ENCODE measurements around the gene ICAM5. TPM values are rescaled to one million over a fixed set of nuclear protein-coding genes. Genes with fewer than 3 reads are reported as not detected.

The ICAM5 gene
- total RNA-seq, 2 donors from 2014 or later, result 0.78 to 0.83 TPM

GRCh38 chr19:10309423-10309822 is 19.7 kb downstream of the ICAM5 start, which contains the start of gene ZGLP1:
Gene ZGLP1 (minus strand): TSS chr19:10309815.
- Mint-ChIP-seq H3K27me3 (no peaks in the 10 kb centered on the region), H3K36me3 (no peaks in the 10 kb centered on the region), H3K9me3 (no peaks in the 10 kb centered on the region), H3K27ac (no peak within 1 kb of the TSS), H3K4me1 (ENCODE audit: low read depth in 2 of 2) (peaks cover under 1 to 2% of the 10 kb centered on the region in 2 donors), H3K4me3 (no peak within 1 kb of the TSS)
- ATAC-seq (no peak), DNase-seq (ENCODE audit: low spot score) (no peak)

DNA sequence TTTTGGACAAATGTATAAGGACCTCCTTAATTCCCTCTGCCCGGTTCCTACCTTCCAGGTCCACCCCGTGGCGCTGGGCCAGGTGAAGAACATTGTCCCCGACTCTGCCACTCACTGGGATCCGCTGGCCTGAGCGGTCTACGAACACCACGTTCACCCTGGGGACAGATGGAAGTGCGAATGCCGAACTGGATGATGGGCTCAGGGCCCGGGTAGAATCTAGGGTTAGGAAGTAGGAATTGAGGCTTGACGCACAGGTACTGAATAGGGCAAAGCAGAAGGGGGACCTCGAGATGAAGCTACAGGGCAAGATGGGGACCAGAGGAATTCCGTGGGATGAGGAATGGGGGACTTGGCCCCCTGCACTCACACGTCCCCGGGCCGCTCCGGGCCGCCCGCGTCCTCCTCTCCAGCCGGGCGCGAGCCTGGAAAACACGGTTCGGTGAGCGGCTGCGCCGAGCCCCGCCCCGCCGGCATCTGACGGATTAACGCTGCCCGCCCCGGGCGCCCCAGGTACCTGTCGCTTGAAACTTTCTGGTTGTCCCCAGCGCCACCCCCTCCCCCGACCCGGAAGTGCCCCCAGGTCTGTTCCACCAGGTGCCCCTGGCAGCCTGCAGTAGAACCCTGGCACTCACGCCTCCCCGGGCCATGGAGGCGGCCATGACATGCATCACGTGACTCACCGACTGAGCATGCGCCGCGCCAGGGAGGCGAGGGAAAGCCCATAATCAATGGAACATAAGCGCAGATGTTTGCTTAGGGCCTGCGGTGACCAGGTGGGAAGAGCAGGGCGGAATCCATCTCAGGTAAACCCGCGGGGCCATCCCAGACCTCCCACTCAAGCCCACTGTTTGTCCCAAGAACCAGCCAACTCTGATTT is 25.8 kb downstream of the ICAM5 start, which contains the start of gene FDX2:
TSS of gene FDX2 (minus strand) at position 681 of the 880 bp plus-strand sequence. CDS start at position 662, 19 bp downstream.
- H3K27me3 Mint-ChIP-seq, result no peaks in the 10 kb centered on the region
- peak within 1 kb of the TSS; percentile 46 to 76 for H3K27ac Mint-ChIP-seq
- H3K36me3 Mint-ChIP-seq, result peaks cover 17% of the 10 kb centered on the region

GRCh38 chr19:10316229-10317044 is 26.7 kb downstream of the ICAM5 start:
- no peaks in the 10 kb centered on the region for H3K27me3 Mint-ChIP-seq
- DNase-seq (ENCODE audit: low spot score) (no peak), ATAC-seq (peak in 1 of 2 donors; percentile 12)
- H3K4me1 Mint-ChIP-seq (ENCODE audit: low read depth in 2 of 2), result peaks cover 13 to 20% of the 10 kb centered on the region in 2 donors
- no peaks in the 10 kb centered on the region for H3K9me3 Mint-ChIP-seq
- peaks cover 17% of the 10 kb centered on the region for H3K36me3 Mint-ChIP-seq
- peak overlapping the region; percentile 46 to 76 for H3K27ac Mint-ChIP-seq
- H3K4me3 Mint-ChIP-seq, result peak overlapping the region; percentile 95

More for the DNA sequence above, 25.8 kb downstream of the ICAM5 start, which contains the start of gene FDX2:
- peak; percentile 88 to 90 for ATAC-seq
- DNase-seq (ENCODE audit: low spot score), result peak; percentile 84
- Mint-ChIP-seq H3K4me3 (peak within 1 kb of the TSS; percentile 95), H3K9me3 (no peaks in the 10 kb centered on the region), H3K4me1 (ENCODE audit: low read depth in 2 of 2) (peaks cover 13 to 20% of the 10 kb centered on the region in 2 donors)

DNA sequence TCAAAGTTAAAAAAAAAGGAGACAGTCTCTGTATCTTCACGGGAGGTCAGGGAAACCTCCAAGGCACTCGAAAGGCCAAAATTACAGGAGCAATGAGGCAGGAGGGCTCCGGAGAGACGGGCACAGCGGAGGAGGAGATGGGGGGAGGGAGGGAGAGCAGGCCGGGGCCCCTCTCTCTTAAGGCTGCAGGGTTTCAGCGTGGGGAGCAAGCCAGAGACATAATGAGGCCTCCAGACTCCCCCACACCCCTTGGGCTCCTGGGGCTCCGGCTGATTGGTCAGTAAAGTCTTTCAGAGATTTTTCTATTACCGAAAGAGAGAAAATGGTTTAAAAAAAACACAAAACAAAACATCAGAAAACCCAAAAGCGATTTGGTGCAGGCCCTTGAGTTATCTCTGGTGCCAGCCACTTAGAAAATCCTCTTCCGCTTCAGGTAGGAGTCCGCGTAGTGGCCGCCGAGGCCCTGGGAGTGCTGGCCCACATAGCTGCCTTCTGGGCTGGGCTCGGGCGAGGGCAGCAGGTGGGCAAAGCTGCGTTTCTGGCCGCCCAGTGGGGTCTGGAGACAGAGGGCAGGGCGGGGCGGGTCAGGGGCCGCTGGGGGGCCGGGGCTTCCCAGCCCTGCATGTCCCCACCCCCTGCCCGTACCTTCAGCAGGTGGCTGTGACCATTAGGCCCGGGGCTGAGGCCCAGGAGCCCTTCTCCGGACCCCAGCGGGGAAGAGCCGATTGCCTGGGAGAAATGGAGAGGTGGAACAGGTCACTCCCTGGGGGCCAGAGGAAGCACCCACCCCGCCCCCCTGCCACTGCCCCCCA is 27.5 kb downstream of the ICAM5 start:
- no peaks in the 10 kb centered on the region for H3K27me3 Mint-ChIP-seq
- H3K27ac Mint-ChIP-seq, result no peak overlapping the region
- ATAC-seq, result no peak
- no peaks in the 10 kb centered on the region for H3K9me3 Mint-ChIP-seq
- peaks cover 15 to 20% of the 10 kb centered on the region in 2 donors for H3K4me1 Mint-ChIP-seq (ENCODE audit: low read depth in 2 of 2)
- no peak overlapping the region for H3K4me3 Mint-ChIP-seq
- H3K36me3 Mint-ChIP-seq, result peaks cover 23% of the 10 kb centered on the region
- no peak for DNase-seq (ENCODE audit: low spot score)

DNA sequence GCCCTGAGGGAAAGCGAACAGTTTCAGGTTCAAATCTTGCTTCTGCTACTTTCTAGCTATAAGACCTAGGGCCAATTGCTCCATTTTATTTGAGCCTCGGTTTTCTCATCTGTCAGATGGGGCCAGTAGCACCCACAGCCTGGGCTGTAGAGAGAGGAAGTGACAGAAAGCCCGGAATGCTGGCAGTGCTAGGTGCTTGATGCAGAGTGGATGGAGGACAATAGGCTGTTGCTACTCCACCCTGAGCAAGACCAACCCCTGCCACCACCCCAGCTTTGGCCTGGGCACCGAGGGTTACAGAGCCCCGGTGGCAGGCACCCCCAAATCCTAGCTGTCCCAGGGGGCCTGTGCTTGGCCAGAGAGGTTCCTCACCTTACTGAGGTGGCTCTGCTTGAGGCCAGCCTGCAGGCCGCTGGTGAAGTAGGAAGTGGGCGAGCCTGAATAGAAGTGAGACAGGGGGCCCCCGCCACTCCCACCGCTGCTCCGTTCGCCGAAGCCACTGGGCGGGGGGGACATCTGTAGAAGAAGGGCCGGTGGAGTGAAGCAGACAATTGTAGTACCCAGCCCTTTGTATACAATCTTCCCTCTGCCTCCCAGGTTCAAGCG is 28.2 kb downstream of the ICAM5 start:
- no peak for DNase-seq (ENCODE audit: low spot score)
- no peaks in the 10 kb centered on the region for H3K27me3 Mint-ChIP-seq
- peaks cover 23% of the 10 kb centered on the region for H3K36me3 Mint-ChIP-seq
- H3K4me3 Mint-ChIP-seq, result no peak overlapping the region
- H3K9me3 Mint-ChIP-seq, result no peaks in the 10 kb centered on the region
- ATAC-seq, result no peak
- H3K4me1 Mint-ChIP-seq (ENCODE audit: low read depth in 2 of 2), result peaks cover 15 to 20% of the 10 kb centered on the region in 2 donors
- H3K27ac Mint-ChIP-seq, result no peak overlapping the region

GRCh38 chr19:10318807-10319682 is 29.3 kb downstream of the ICAM5 start:
- no peak overlapping the region for H3K27ac Mint-ChIP-seq
- no peak overlapping the region for H3K4me3 Mint-ChIP-seq
- peaks cover 23% of the 10 kb centered on the region for H3K36me3 Mint-ChIP-seq
- H3K9me3 Mint-ChIP-seq, result no peaks in the 10 kb centered on the region
- no peaks in the 10 kb centered on the region for H3K27me3 Mint-ChIP-seq
- ATAC-seq, result no peak
- peaks cover 15 to 20% of the 10 kb centered on the region in 2 donors for H3K4me1 Mint-ChIP-seq (ENCODE audit: low read depth in 2 of 2)
- no peak for DNase-seq (ENCODE audit: low spot score)

DNA sequence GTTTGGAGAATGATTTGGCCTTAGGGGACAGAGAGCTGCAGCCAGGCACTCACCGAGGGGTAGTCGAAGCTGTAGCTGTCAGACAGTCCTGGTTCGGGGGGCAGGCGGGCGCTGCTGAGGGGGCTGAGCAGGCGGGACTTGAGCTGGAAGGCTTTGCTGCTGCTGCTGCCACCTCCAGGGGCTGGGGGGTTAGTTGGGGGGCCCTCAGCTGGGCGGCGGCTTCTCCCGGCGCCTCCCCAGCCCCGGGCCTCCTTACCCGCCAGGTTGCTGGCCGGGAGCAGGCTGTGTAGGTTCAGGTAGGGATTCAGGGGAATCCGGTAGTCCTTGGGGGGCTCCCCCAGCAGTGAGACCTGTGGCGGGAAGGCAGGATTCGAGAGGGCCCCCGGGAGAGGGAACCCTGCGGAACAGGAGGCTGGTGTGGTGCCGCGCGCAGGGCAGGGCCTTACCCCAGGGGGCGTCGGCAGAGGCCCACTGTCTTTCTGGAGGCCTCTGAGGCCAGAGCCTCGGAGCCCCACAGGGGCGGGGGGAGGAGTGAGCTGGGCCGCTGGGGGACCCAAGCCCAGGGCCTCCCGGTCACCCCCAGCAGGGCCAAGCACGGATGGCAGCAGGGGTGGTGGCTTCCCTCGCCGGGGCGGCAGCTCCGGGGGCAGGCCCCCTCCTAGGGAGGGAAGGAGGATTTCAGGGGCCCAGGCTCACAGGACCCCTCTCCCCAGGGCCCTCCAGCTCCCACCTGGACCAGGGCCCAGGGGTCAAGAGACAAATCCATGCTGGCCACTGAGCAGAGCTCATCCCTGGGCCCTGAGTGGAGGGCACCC is 31.1 kb downstream of the ICAM5 start:
- Mint-ChIP-seq H3K4me3 (no peak overlapping the region), H3K9me3 (no peaks in the 10 kb centered on the region), H3K36me3 (peaks cover 15% of the 10 kb centered on the region), H3K4me1 (ENCODE audit: low read depth in 2 of 2) (peaks cover 5 to 6% of the 10 kb centered on the region in 2 donors), H3K27ac (no peak overlapping the region), H3K27me3 (no peaks in the 10 kb centered on the region)
- peak; percentile 21 to 23 for ATAC-seq
- DNase-seq (ENCODE audit: low spot score), result no peak

DNA sequence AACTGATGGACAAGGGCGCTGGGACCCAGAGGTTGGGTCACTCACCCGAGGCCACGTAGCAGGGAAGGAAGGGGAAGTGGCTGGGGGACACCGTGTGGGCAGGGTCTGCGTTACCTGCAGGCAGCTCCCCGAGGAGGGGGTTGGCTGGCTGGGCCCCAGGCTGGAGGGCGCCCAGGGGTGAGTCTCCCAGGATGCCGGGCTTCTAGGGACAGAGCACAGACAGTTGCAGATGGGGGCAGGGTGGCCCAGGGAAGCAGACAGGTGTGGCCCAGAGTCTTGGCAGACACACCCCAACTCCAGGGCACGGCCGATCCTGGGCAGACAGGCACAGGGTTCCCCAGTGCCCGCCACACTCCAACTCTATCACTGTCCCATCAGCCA is 31.7 kb downstream of the ICAM5 start:
- H3K4me3 Mint-ChIP-seq, result no peak overlapping the region
- H3K36me3 Mint-ChIP-seq, result peaks cover 12% of the 10 kb centered on the region
- ATAC-seq (peak in 1 of 2 donors; percentile 33), DNase-seq (ENCODE audit: low spot score) (no peak)
- peaks cover 0 to 2% of the 10 kb centered on the region in 2 donors for H3K4me1 Mint-ChIP-seq (ENCODE audit: low read depth in 2 of 2)
- no peaks in the 10 kb centered on the region for H3K27me3 Mint-ChIP-seq
- H3K27ac Mint-ChIP-seq, result no peak overlapping the region
- H3K9me3 Mint-ChIP-seq, result no peaks in the 10 kb centered on the region

GRCh38 chr19:10321874-10322835 is 32.4 kb downstream of the ICAM5 start:
- no peak overlapping the region for H3K27ac Mint-ChIP-seq
- no peaks in the 10 kb centered on the region for H3K9me3 Mint-ChIP-seq
- no peak for ATAC-seq
- H3K4me1 Mint-ChIP-seq (ENCODE audit: low read depth in 2 of 2), result peaks cover 0 to 2% of the 10 kb centered on the region in 2 donors
- H3K4me3 Mint-ChIP-seq, result no peak overlapping the region
- H3K36me3 Mint-ChIP-seq, result peaks cover 12% of the 10 kb centered on the region
- H3K27me3 Mint-ChIP-seq, result no peaks in the 10 kb centered on the region
- no peak for DNase-seq (ENCODE audit: low spot score)

DNA sequence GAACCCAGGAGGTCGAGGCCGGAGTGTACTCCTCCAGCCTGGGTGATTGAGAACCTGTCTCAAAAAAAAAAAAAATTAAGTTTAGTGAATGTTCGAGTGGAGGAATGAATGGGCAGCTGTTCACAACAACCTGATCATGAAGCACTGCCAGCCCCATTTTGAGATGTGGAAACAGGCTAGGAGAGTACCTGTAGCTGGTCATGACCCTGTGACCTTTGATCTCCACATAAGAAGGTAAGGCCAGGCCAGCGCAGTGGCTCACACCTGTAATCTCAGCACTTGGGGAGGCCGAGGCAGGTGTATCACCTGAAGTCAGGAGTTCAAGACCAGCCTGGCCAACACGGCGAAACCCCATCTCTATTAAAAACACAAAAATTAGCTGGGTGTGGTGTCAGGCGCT is 36.0 kb downstream of the ICAM5 start:
- H3K9me3 Mint-ChIP-seq, result no peaks in the 10 kb centered on the region
- no peak for DNase-seq (ENCODE audit: low spot score)
- peaks cover 0 to 2% of the 10 kb centered on the region in 2 donors for H3K4me1 Mint-ChIP-seq (ENCODE audit: low read depth in 2 of 2)
- no peak overlapping the region for H3K27ac Mint-ChIP-seq
- ATAC-seq, result no peak
- H3K27me3 Mint-ChIP-seq, result no peaks in the 10 kb centered on the region
- no peak overlapping the region for H3K4me3 Mint-ChIP-seq
- peaks cover 6% of the 10 kb centered on the region for H3K36me3 Mint-ChIP-seq

DNA sequence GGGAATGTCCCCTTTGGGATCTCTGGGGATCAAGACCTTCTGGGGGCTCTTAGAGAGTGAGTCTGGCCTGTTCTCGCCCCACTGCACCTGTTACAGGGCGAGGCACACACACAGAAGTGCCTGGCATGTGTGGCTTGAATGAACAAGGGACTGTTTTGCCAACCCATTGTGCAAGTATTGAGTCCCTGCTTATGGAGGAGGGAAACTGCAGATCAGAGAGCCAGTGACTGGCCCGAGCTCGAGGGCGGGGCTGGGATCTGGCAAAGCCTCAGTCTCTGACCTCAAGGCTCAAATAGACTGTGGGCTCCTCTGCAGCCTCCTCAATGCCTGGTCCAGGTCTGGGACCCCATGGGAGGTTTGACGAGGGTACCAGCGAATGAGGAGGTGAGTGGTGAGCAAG is 38.0 kb downstream of the ICAM5 start:
- no peaks in the 10 kb centered on the region for H3K9me3 Mint-ChIP-seq
- no peaks in the 10 kb centered on the region for H3K27me3 Mint-ChIP-seq
- ATAC-seq (no peak), DNase-seq (ENCODE audit: low spot score) (peak; percentile 12)
- no peak overlapping the region for H3K4me3 Mint-ChIP-seq
- no peaks in the 10 kb centered on the region for H3K36me3 Mint-ChIP-seq
- H3K27ac Mint-ChIP-seq, result no peak overlapping the region
- H3K4me1 Mint-ChIP-seq (ENCODE audit: low read depth in 2 of 2), result peaks cover 6% of the 10 kb centered on the region in 2 donors

Data from natural killer cell treated with Interleukin-12 subunit alpha and Interleukin-12 subunit beta and Interleukin-15 and Interleukin-18, amount 100 ng/mL, for 72 hours (primary cell).